Endothelial cell of umbilical vein (primary cell): ENCODE data around the gene LGALS3BP. TPM values are rescaled to one million over a fixed set of nuclear protein-coding genes. Genes with fewer than 3 reads are reported as not detected.

ENCODE experiments used
- BruUV-seq: library from RNA; stranded (reverse); fragments of 400-500 nt; replicated peaks from 2 replicates; lab custom pipeline; 2021; lab: Mats Ljungman, UMichigan
- CTCF ChIA-PET: fragments of 300-600, 350-600 bp; sonication (Branson Sonifier 250); formaldehyde crosslinking; loops from one replicate; lab custom pipeline; 2021; ENCODE audit warnings: antibody characterized with exemption, inconsistent platforms; lab: Charles Lee
- POLR2A ChIA-PET: fragments of 300-600, 350-600 bp; sonication (Branson Sonifier 250); formaldehyde crosslinking; loops from one replicate; lab custom pipeline; 2021; ENCODE audit warnings: antibody characterized with exemption, inconsistent platforms; lab: Charles Lee
- DNase-seq: peaks from one replicate; pipeline ENCODE4 v3.0.0-alpha.2; 2011; ENCODE audit warnings: low read depth, low spot score
- FAIRE-seq: peaks from 2 replicates; lab custom pipeline; 2011; peaks lifted over from hg19 to GRCh38; lab: Jason Lieb, UNC
- H2AFZ ChIP-seq: 2 replicates; pipeline ENCODE4 v1.6.0; 2012; ENCODE audit warnings: low read depth, low read length, control low read depth, inconsistent platforms
- H3K27ac ChIP-seq: 2 replicates; pipeline ENCODE4 v1.5.1; 2011; ENCODE audit warnings: low read depth, mild to moderate bottlenecking, control low read depth, low read length, moderate library complexity; ENCODE audit not compliant: insufficient read depth
- H3K27me3 ChIP-seq, 2 experiments: 2 replicates each; pipeline versions ENCODE4 v1.6.0 to v1.6.1; 2011; ENCODE audit warnings: low read length in 2 of 2, mixed read lengths in 1 of 2; ENCODE audit not compliant: control insufficient read depth in 2 of 2, insufficient read depth in 2 of 2
- H3K36me3 ChIP-seq, 2 experiments: 2 replicates in 1 of 2; 3 replicates in 1 of 2; pipeline ENCODE4 v1.5.1; 2011; ENCODE audit warnings: low read length in 2 of 2, mild to moderate bottlenecking in 1 of 2, moderate library complexity in 1 of 2; ENCODE audit not compliant: control insufficient read depth in 2 of 2, insufficient read depth in 2 of 2; ENCODE audit errors: extremely low read depth in 1 of 2
- H3K4me1 ChIP-seq: 3 replicates; pipeline ENCODE4 v1.5.1; 2011; ENCODE audit warnings: mild to moderate bottlenecking, low read length; ENCODE audit not compliant: control insufficient read depth, insufficient read depth; ENCODE audit errors: extremely low read depth
- H3K4me2 ChIP-seq: 2 replicates; pipeline ENCODE4 v1.6.1; 2011; ENCODE audit warnings: low read length, control low read depth, mixed read lengths; ENCODE audit not compliant: insufficient read depth
- H3K4me3 ChIP-seq, 3 experiments: fragments of 200-600 bp in 1 of 3; sonication (generic), shearing (Covaris generic) in 1 of 3; replicated peaks in 1 of 3; 2 replicates each; pipeline ENCODE4 v1.5.1; 2011 to 2016; ENCODE audit warnings: control low read depth in 3 of 3, low read length in 3 of 3, mild to moderate bottlenecking in 2 of 3, inconsistent platforms in 1 of 3, low read depth in 1 of 3, moderate library complexity in 1 of 3; ENCODE audit not compliant: insufficient read depth in 1 of 3
- H3K79me2 ChIP-seq: 2 replicates; pipeline ENCODE4 v1.6.0; 2012; ENCODE audit warnings: low read length, inconsistent platforms; ENCODE audit not compliant: control insufficient read depth, insufficient read depth
- H3K9ac ChIP-seq: replicated peaks from 2 replicates; pipeline ENCODE3; 2011; ENCODE audit warnings: low read length, control low read depth; ENCODE audit not compliant: insufficient read depth; ENCODE audit errors: extremely low read depth
- H3K9me1 ChIP-seq: replicated peaks from 3 replicates; pipeline ENCODE4 v1.6.0; 2011; ENCODE audit warnings: mild to moderate bottlenecking, low read length; ENCODE audit not compliant: control insufficient read depth, insufficient read depth; ENCODE audit errors: extremely low read depth
- H3K9me3 ChIP-seq: replicated peaks from 2 replicates; pipeline ENCODE4 v1.5.1; 2012; ENCODE audit warnings: low read length, inconsistent platforms; ENCODE audit not compliant: control insufficient read depth, insufficient read depth
- H4K20me1 ChIP-seq: replicated peaks from 2 replicates; pipeline ENCODE3; 2011; ENCODE audit warnings: mild to moderate bottlenecking, low read length; ENCODE audit not compliant: control insufficient read depth, insufficient read depth; ENCODE audit errors: extremely low read depth
- EZH2 ChIP-seq: IDR thresholded peaks from 2 replicates; pipeline ENCODE4 v1.6.1; 2012; ENCODE audit warnings: borderline replicate concordance, low read depth, mild to moderate bottlenecking, moderate library complexity, low read length, inconsistent platforms; ENCODE audit not compliant: severe bottlenecking
- FOS ChIP-seq: IDR thresholded peaks from 2 replicates; pipeline ENCODE4 v1.6.1; 2011; ENCODE audit warnings: mild to moderate bottlenecking, low read length, moderate library complexity, borderline replicate concordance; ENCODE audit not compliant: insufficient read depth
- GATA2 ChIP-seq: IDR thresholded peaks from 2 replicates; pipeline ENCODE4 v1.7.0; 2011; ENCODE audit warnings: low read depth, mild to moderate bottlenecking, moderate library complexity, mixed read lengths, low read length; ENCODE audit not compliant: insufficient read length, insufficient read depth
- JUN ChIP-seq: IDR thresholded peaks from 2 replicates; pipeline ENCODE4 v1.6.1; 2011; ENCODE audit warnings: borderline replicate concordance, low read depth; ENCODE audit not compliant: insufficient read length, insufficient read depth
- MYC ChIP-seq: IDR thresholded peaks from one replicate; pipeline ENCODE4 v1.6.1; 2011; ENCODE audit warnings: mild to moderate bottlenecking, low read depth, low read length
- POLR2A ChIP-seq: IDR thresholded peaks from 2 replicates; pipeline ENCODE4 v1.6.1; 2012; ENCODE audit warnings: low read depth, mild to moderate bottlenecking, control low read depth, low read length
- dilution Hi-C: fragments of 300-500 bp; cut with MboI; formaldehyde crosslinking; loops from one replicate; pipeline ENCODE4 v1.15.0; 2019; ENCODE audit warnings: low sequenced_read_pairs; ENCODE audit not compliant: extremely low pct_ligation_motif_present
- intact Hi-C: fragments of 100-400 bp; cut with micrococcal nuclease; formaldehyde crosslinking; loops from one replicate; pipeline ENCODE4 v1.10.0; 2022
- polyA plus RNA-seq, 4 experiments: library from polyadenylated mRNA; depleted of rRNA in 3 of 4; stranded (reverse) in 3 of 4; unstranded in 1 of 4; fragments of >200 nt; gene quantifications; 2 replicates each; pipeline versions ENCODE4 v1.2.1 to v1.2.3, GENCODE V29; 2011 to 2012; ENCODE audit warnings: missing spikeins in 1 of 4
- total RNA-seq: library from RNA; stranded (reverse); gene quantifications from 2 replicates; pipeline ENCODE4 v1.2.3, GENCODE V29; 2021
- TF ChIP-seq, protein P1 (sequence below): IDR thresholded peaks from 2 replicates; pipeline ENCODE4 v1.6.1; 2011; ENCODE audit not compliant: insufficient read depth, insufficient read length
- TF ChIP-seq, protein P2 (sequence below), 2 donors: IDR thresholded peaks; 1 replicate in 1 of 2; 2 replicates in 1 of 2; pipeline ENCODE4 v1.5.1; 2011; ENCODE audit warnings: low read length in 2 of 2, mild to moderate bottlenecking in 2 of 2, moderate library complexity in 2 of 2, control low read depth in 1 of 2, inconsistent platforms in 1 of 2, low read depth in 1 of 2; ENCODE audit not compliant: insufficient read depth in 1 of 2; ENCODE audit errors: extremely low read depth in 1 of 2

LGALS3BP gene
- total and polyA plus RNA-seq, 2 donors (not counting 3 experiments of a cell fraction or from before 2014, with no cell fraction given) = 0.77 to 1.3 TPM

DNA sequence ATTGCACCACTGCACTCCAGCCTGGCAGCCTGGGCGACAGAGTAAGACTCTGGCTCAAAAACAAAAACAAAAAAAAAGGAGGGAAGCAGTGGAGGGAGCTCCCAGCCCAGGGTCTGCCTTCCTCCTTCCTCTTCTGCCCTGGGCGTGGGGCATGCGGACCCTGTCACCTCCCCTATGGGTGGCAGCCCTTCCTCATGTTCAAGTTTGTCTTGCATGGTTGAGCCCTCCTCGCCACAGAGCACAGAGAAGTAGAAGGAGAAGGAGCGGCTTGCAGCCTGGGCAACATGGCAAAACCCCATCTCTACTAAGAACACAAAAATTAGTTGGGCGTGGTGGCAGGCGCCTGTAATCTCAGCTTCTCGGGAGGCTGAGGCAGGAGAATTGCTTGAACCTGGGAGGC lies 33.1 kb downstream of the LGALS3BP start:
- Histone ChIP-seq H3K27me3 (no peaks in the 10 kb centered on the region), H3K4me3 (no peak overlapping the region), H3K27ac (no peak overlapping the region), H2AFZ (no peak overlapping the region), H3K9ac (no peak overlapping the region), H3K9me1 (no peaks in the 10 kb centered on the region), H3K4me2 (no peak overlapping the region), H3K9me3 (no peaks in the 10 kb centered on the region), H3K79me2 (no peaks in the 10 kb centered on the region), H3K36me3 (no peaks in the 10 kb centered on the region), H3K4me1 (no peaks in the 10 kb centered on the region), H4K20me1 (no peaks in the 10 kb centered on the region)
- FAIRE-seq (no peak), DNase-seq (no peak)
- no TSS peak for BruUV-seq
- intact Hi-C loops = no loop called here
- no peak for TF ChIP-seq MYC
- TF ChIP-seq, protein P1, sequence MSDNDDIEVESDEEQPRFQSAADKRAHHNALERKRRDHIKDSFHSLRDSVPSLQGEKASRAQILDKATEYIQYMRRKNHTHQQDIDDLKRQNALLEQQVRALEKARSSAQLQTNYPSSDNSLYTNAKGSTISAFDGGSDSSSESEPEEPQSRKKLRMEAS = no peak
- no peak for TF ChIP-seq FOS
- CTCF ChIA-PET = interaction anchor here (1.1 to 1.8 kb wide), 2 partner anchors 24 to 81 kb away, joined by 3 to 4 read pairs; no protein-coding TSS in a partner anchor
- POLR2A ChIA-PET = no interaction called here
- dilution Hi-C loops = no loop called here

DNA sequence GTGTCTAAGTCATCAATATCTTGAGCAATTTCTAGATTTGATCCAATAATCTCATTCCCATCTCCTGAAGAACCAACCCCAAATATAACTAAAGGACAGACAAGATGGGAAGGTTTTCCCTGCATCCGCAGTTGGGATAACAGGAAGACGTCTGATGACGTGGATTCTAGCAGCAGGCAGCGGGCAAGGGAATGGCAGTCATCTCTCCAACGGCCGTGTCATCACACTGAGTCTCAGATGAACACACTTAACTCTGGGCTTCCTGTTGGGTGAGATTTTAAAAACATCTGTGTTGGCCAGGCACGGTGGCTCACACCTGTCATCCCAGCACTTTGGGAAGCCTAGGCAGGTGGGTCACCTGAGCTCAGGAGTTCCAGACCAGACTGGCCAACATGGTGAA lies 33.6 kb downstream of the LGALS3BP start:
- dilution Hi-C loops = no loop called here

More for the DNA sequence above, 33.6 kb downstream of the LGALS3BP start:
- intact Hi-C loops = no loop called here
- Histone ChIP-seq H3K79me2 (no peaks in the 10 kb centered on the region), H3K9me3 (no peaks in the 10 kb centered on the region), H3K4me3 (no peak overlapping the region), H3K9ac (no peak overlapping the region), H2AFZ (no peak overlapping the region), H3K4me1 (no peaks in the 10 kb centered on the region), H4K20me1 (no peaks in the 10 kb centered on the region), H3K36me3 (no peaks in the 10 kb centered on the region), H3K27me3 (no peaks in the 10 kb centered on the region), H3K4me2 (no peak overlapping the region), H3K27ac (no peak overlapping the region), H3K9me1 (no peaks in the 10 kb centered on the region)
- FAIRE-seq (no peak), DNase-seq (no peak)
- BruUV-seq = no TSS peak
- ChIA-PET CTCF (interaction anchor here (1.8 kb wide), 1 partner anchor 25 kb away, joined by 4 read pairs; no protein-coding TSS in a partner anchor), POLR2A (no interaction called here)
- TF ChIP-seq FOS (no peak), MYC (no peak), EZH2 (no peak), GATA2 (no peak), POLR2A (no peak), JUN (no peak)
- TF ChIP-seq, protein P1 = no peak
- TF ChIP-seq, protein P2, sequence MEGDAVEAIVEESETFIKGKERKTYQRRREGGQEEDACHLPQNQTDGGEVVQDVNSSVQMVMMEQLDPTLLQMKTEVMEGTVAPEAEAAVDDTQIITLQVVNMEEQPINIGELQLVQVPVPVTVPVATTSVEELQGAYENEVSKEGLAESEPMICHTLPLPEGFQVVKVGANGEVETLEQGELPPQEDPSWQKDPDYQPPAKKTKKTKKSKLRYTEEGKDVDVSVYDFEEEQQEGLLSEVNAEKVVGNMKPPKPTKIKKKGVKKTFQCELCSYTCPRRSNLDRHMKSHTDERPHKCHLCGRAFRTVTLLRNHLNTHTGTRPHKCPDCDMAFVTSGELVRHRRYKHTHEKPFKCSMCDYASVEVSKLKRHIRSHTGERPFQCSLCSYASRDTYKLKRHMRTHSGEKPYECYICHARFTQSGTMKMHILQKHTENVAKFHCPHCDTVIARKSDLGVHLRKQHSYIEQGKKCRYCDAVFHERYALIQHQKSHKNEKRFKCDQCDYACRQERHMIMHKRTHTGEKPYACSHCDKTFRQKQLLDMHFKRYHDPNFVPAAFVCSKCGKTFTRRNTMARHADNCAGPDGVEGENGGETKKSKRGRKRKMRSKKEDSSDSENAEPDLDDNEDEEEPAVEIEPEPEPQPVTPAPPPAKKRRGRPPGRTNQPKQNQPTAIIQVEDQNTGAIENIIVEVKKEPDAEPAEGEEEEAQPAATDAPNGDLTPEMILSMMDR (IDR thresholded peaks at IDR 0.05; ENCODE audit: extremely low read depth in 1 of 2, insufficient read depth in 1 of 2, low read depth in 1 of 2, low read length in 2 of 2) = no peak
